Measurements from ENCODE around the gene ASIC4.

ASIC4 gene

DNA sequence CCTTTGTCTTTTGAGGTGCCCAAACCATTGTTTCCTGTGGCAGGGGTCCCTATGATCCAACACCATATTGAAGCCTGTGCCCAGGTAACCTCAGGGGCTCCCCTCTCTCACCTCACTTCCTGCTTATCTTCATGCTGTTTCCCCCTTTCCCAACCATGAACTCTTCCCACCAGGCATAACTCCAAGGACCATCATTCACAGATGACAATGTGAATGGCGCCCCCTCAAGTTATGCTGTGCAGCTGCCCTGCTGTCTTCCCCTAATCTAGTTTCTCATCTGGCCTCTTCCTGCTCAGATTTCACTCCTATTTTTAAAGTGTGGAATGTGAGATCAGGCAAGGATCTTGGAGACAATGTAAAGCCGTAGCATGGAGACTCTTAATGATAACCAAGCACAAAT, 14.1 kb upstream of the ASIC4 start:
- Histone ChIP-seq H2AFZ (ENCODE audit: low read depth, low read length, severe bottlenecking) (no peak overlapping the region), H3K4me2 (ENCODE audit: low read depth, low read length, poor library complexity, severe bottlenecking) (peak overlapping the region; percentile 86)

DNA sequence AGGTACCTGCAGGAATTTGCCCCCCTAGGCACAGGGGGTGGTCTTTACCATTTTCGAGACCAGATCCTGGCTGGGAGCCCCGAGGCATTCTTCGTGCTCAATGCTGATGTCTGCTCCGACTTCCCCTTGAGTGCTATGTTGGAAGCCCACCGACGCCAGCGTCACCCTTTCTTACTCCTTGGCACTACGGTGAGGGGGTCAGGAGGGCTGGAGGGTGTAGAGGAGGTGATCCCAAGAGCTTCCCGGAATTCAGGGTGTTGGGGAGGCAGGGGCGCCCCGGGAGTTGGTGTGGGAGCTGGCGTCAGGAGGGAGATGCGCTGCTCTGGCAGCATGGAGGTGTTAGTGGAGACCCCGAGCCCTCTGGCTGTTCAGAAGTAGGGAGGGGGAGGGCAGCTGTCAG, 12.4 kb upstream of the ASIC4 start:
- H3K4me2 ChIP-seq (ENCODE audit: low read depth, low read length, poor library complexity, severe bottlenecking): no peak overlapping the region
- no peaks in the 10 kb centered on the region for H3K27me3 ChIP-seq (ENCODE audit: low read length)
- TF ChIP-seq EZH2phosphoT487 (conservative IDR thresholded peaks at IDR 0.05; ENCODE audit: low read length): no peak
- TF ChIP-seq, protein P1, sequence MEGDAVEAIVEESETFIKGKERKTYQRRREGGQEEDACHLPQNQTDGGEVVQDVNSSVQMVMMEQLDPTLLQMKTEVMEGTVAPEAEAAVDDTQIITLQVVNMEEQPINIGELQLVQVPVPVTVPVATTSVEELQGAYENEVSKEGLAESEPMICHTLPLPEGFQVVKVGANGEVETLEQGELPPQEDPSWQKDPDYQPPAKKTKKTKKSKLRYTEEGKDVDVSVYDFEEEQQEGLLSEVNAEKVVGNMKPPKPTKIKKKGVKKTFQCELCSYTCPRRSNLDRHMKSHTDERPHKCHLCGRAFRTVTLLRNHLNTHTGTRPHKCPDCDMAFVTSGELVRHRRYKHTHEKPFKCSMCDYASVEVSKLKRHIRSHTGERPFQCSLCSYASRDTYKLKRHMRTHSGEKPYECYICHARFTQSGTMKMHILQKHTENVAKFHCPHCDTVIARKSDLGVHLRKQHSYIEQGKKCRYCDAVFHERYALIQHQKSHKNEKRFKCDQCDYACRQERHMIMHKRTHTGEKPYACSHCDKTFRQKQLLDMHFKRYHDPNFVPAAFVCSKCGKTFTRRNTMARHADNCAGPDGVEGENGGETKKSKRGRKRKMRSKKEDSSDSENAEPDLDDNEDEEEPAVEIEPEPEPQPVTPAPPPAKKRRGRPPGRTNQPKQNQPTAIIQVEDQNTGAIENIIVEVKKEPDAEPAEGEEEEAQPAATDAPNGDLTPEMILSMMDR (IDR thresholded peaks at IDR 0.05; ENCODE audit: insufficient read depth, low read length, poor library complexity, severe bottlenecking): no peak
- no peak overlapping the region for H2AFZ ChIP-seq (ENCODE audit: low read depth, low read length, severe bottlenecking)
- no peak overlapping the region for H3K27ac ChIP-seq (ENCODE audit: low read depth, low read length)
- H3K4me3 ChIP-seq (ENCODE audit: insufficient read depth, low read length, poor library complexity, severe bottlenecking): no peak overlapping the region
- H3F3A ChIP-seq (ENCODE audit: insufficient read depth): no peaks in the 10 kb centered on the region
- no peak overlapping the region for H3K9ac ChIP-seq (ENCODE audit: low read length)
- no peaks in the 10 kb centered on the region for H3K9me2 ChIP-seq (replicated peaks; ENCODE audit: insufficient read depth, low read length)
- H3K36me3 ChIP-seq (ENCODE audit: low read length): no peaks in the 10 kb centered on the region
- H3K9me3 ChIP-seq (ENCODE audit: insufficient read depth, low read length): no peaks in the 10 kb centered on the region
- no peaks in the 10 kb centered on the region for H4K20me1 ChIP-seq (ENCODE audit: low read depth, low read length)
- peaks cover 11% of the 10 kb centered on the region; the same call in 1 of the 2 replicates for H3K79me2 ChIP-seq (ENCODE audit: insufficient read depth, low read length)

More for the DNA sequence above, 14.1 kb upstream of the ASIC4 start:
- no peaks in the 10 kb centered on the region for H4K20me1 ChIP-seq (ENCODE audit: low read depth, low read length)
- H3K9ac ChIP-seq (ENCODE audit: low read length): no peak overlapping the region
- H3K4me3 ChIP-seq (ENCODE audit: insufficient read depth, low read length, poor library complexity, severe bottlenecking): no peak overlapping the region
- peaks cover 11% of the 10 kb centered on the region; the same call in 1 of the 2 replicates for H3K79me2 ChIP-seq (ENCODE audit: insufficient read depth, low read length)
- H3K36me3 ChIP-seq (ENCODE audit: low read length): no peaks in the 10 kb centered on the region
- no peak for TF ChIP-seq EZH2phosphoT487 (conservative IDR thresholded peaks at IDR 0.05; ENCODE audit: low read length)
- TF ChIP-seq, protein P1 (IDR thresholded peaks at IDR 0.05; ENCODE audit: insufficient read depth, low read length, poor library complexity, severe bottlenecking): peak; percentile 29
- no peaks in the 10 kb centered on the region for H3K9me2 ChIP-seq (replicated peaks; ENCODE audit: insufficient read depth, low read length)
- H3F3A ChIP-seq (ENCODE audit: insufficient read depth): no peaks in the 10 kb centered on the region
- H3K9me3 ChIP-seq (ENCODE audit: insufficient read depth, low read length): no peaks in the 10 kb centered on the region
- no peaks in the 10 kb centered on the region for H3K27me3 ChIP-seq (ENCODE audit: low read length)
- no peak overlapping the region for H3K27ac ChIP-seq (ENCODE audit: low read depth, low read length)

DNA sequence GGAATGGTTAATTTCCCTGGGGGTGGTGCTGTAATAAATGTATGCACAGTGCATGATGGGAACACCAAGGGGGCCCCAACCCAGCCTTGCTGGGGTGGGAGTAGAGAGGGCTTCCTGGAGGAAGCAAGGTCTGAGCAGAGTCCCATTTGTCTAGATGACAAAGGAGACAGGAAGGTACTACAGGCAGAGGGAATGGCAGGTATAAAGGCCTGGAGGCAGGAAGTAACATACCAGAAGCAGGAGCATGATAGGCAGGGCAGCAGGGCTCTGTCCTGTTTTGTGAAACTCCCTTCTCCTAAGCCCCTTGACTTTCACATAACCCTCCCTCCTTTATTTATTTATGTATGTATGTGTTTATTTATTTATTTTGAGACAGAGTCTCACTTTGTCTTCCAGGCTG, 11.7 kb upstream of the ASIC4 start:
- Histone ChIP-seq H3K79me2 (ENCODE audit: insufficient read depth, low read length) (peaks cover 11% of the 10 kb centered on the region; the same call in 1 of the 2 replicates), H3K9me3 (ENCODE audit: insufficient read depth, low read length) (no peaks in the 10 kb centered on the region), H4K20me1 (ENCODE audit: low read depth, low read length) (no peaks in the 10 kb centered on the region), H3K9ac (ENCODE audit: low read length) (no peak overlapping the region), H3K4me2 (ENCODE audit: low read depth, low read length, poor library complexity, severe bottlenecking) (no peak overlapping the region), H3F3A (ENCODE audit: insufficient read depth) (no peaks in the 10 kb centered on the region), H3K4me3 (ENCODE audit: insufficient read depth, low read length, poor library complexity, severe bottlenecking) (no peak overlapping the region), H3K9me2 (replicated peaks; ENCODE audit: insufficient read depth, low read length) (no peaks in the 10 kb centered on the region), H2AFZ (ENCODE audit: low read depth, low read length, severe bottlenecking) (no peak overlapping the region), H3K27ac (ENCODE audit: low read depth, low read length) (no peak overlapping the region), H3K27me3 (ENCODE audit: low read length) (no peaks in the 10 kb centered on the region), H3K36me3 (ENCODE audit: low read length) (no peaks in the 10 kb centered on the region)
- TF ChIP-seq EZH2phosphoT487 (conservative IDR thresholded peaks at IDR 0.05; ENCODE audit: low read length): no peak
- TF ChIP-seq, protein P1 (IDR thresholded peaks at IDR 0.05; ENCODE audit: insufficient read depth, low read length, poor library complexity, severe bottlenecking): no peak
